Panc1 (cell line): ENCODE data around the gene ZFHX2. TPM values are rescaled to one million over a fixed set of nuclear protein-coding genes. Genes with fewer than 3 reads are reported as not detected.

Experiments
- ATAC-seq: fragments of 200-7000 bp; cut with Tn5 transposase; 2 replicates; pipeline ENCODE4 v1.9.1; 2020; ENCODE audit warnings: mild to moderate bottlenecking, moderate library complexity
- BruUV-seq: library from RNA; stranded (reverse); fragments of 400-500 nt; replicated peaks from 2 replicates; lab custom pipeline; 2021; lab: Mats Ljungman, UMichigan
- CTCF ChIA-PET: fragments of 300-600 bp; sonication (Branson Sonifier 250); formaldehyde crosslinking; loops from one replicate; lab custom pipeline; 2022; ENCODE audit warnings: antibody characterized with exemption; lab: Charles Lee
- POLR2A ChIA-PET: fragments of 300-600 bp; sonication (Branson Sonifier 250); formaldehyde crosslinking; loops from one replicate; lab custom pipeline; 2022; ENCODE audit warnings: antibody characterized with exemption; lab: Charles Lee
- DNase-seq: peaks from one replicate; pipeline ENCODE4 v3.0.0-alpha.2; 2010; ENCODE audit warnings: low read depth, low spot score
- H3K27ac ChIP-seq: 2 replicates; pipeline ENCODE4 v1.5.1; 2011; ENCODE audit warnings: mild to moderate bottlenecking, low read length, inconsistent platforms
- H3K27me3 ChIP-seq: fragments of 200-500 bp; sonication (Bioruptor generic); 2 replicates; pipeline ENCODE4 v1.6.0; 2014; ENCODE audit warnings: low read length, inconsistent platforms; ENCODE audit not compliant: control insufficient read depth, insufficient read depth
- H3K36me3 ChIP-seq: fragments of 200-500 bp; sonication (Bioruptor generic); 2 replicates; pipeline ENCODE4 v1.5.1; 2014; ENCODE audit warnings: inconsistent platforms, mild to moderate bottlenecking, low read length, moderate library complexity; ENCODE audit not compliant: control insufficient read depth, insufficient read depth
- H3K4me1 ChIP-seq: 2 replicates; pipeline ENCODE4 v1.5.1; 2011; ENCODE audit warnings: inconsistent platforms, mild to moderate bottlenecking, low read length, moderate library complexity; ENCODE audit not compliant: control insufficient read depth, insufficient read depth
- H3K4me3 ChIP-seq, 2 experiments: 2 replicates each; pipeline ENCODE4 v1.5.1; 2011 to 2012; ENCODE audit warnings: low read depth in 2 of 2, low read length in 2 of 2, mild to moderate bottlenecking in 2 of 2, inconsistent platforms in 1 of 2, moderate library complexity in 1 of 2
- H3K9me3 ChIP-seq: fragments of 200-500 bp; sonication (Bioruptor generic); 2 replicates; pipeline ENCODE4 v1.5.1; 2014; ENCODE audit warnings: low read depth, mild to moderate bottlenecking, inconsistent platforms, low read length, moderate library complexity; ENCODE audit not compliant: control insufficient read depth, insufficient read depth
- CTCF ChIP-seq: fragments of 450-650 bp; IDR thresholded peaks from 2 replicates; pipeline ENCODE4 v1.5.1; 2017; ENCODE audit warnings: mild to moderate bottlenecking
- POLR2AphosphoS5 ChIP-seq: IDR thresholded peaks from 2 replicates; pipeline ENCODE4 v1.6.1; 2012; ENCODE audit warnings: mild to moderate bottlenecking, low read depth, low read length, moderate library complexity
- REST ChIP-seq, 2 experiments: IDR thresholded peaks; 2 replicates each; pipeline ENCODE4 v1.6.1; 2011 to 2012; ENCODE audit warnings: low read depth in 2 of 2, control low read depth in 1 of 2, low read length in 1 of 2, mild to moderate bottlenecking in 1 of 2, moderate library complexity in 1 of 2; ENCODE audit not compliant: insufficient read depth in 1 of 2
- SIN3A ChIP-seq: IDR thresholded peaks from 2 replicates; pipeline ENCODE4 v1.6.1; 2012; ENCODE audit warnings: low read depth, mild to moderate bottlenecking, low read length, moderate library complexity, borderline replicate concordance; ENCODE audit not compliant: insufficient read depth
- TCF7L2 ChIP-seq: IDR thresholded peaks from 2 replicates; pipeline ENCODE4 v1.6.1; 2011; ENCODE audit warnings: mild to moderate bottlenecking, low read depth, low read length, inconsistent platforms
- in situ Hi-C: cut with HindIII; loops from 2 replicates; pipeline ENCODE4 v1.10.0; 2016; ENCODE audit warnings: low sequenced_read_pairs, low pct_unique_long_range_greater_than_20kb
- intact Hi-C: fragments of 100-400 bp; cut with micrococcal nuclease; formaldehyde crosslinking; loops from one replicate; pipeline ENCODE4 v1.10.0; 2022; ENCODE audit not compliant: unreplicated experiment
- total RNA-seq: library from RNA; stranded (reverse); gene quantifications from one replicate; pipeline ENCODE4 v1.2.1, GENCODE V29; 2021; ENCODE audit not compliant: unreplicated experiment

ZFHX2 gene
- total RNA-seq, 1 experiment from 2014 or later: 2.4 TPM

GRCh38 chr14:23542261-23542660 is 9.3 kb downstream of the ZFHX2 start:
- H3K4me1 ChIP-seq: no peaks in the 10 kb centered on the region
- ChIA-PET CTCF (interaction anchor here (0.5 kb wide), 1 partner anchor 246 kb away, joined by 3 read pairs; no protein-coding TSS in a partner anchor), POLR2A (interaction anchor here (0.7 kb wide), 1 partner anchor 10 kb away, joined by 3 read pairs; no protein-coding TSS in a partner anchor)
- no TSS peak for BruUV-seq
- H3K4me3 ChIP-seq: no peak overlapping the region
- ATAC-seq (no peak), DNase-seq (no peak)
- H3K27ac ChIP-seq: no peak overlapping the region
- in situ Hi-C loops (no loop called here), intact Hi-C loops (no loop called here)
- H3K27me3 ChIP-seq: no peaks in the 10 kb centered on the region
- no peaks in the 10 kb centered on the region for H3K36me3 ChIP-seq
- no peaks in the 10 kb centered on the region for H3K9me3 ChIP-seq
- TF ChIP-seq CTCF (no peak), SIN3A (no peak), REST (IDR thresholded peaks at IDR 0.05; ENCODE audit: insufficient read depth in 1 of 2, low read depth in 2 of 2, low read length in 1 of 2) (no peak), TCF7L2 (no peak), POLR2AphosphoS5 (no peak)

DNA sequence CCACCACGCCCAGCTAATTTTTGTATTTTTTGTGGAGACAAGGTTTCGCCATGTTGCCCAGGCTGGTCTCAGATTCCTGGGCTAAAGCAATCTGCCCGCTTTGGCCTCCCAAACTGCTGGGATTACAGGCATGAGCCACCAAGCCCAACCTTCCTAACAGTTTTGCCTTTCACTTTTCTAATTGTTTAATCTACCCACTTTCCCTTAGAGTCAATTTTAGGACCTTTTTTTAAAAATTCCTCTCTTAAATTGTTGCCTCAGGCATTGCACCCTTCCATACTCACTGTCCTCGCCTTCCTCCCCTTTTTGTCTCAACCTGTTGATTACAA is 11.5 kb downstream of the ZFHX2 start:
- H3K4me1 ChIP-seq: no peaks in the 10 kb centered on the region
- no peak overlapping the region for H3K27ac ChIP-seq
- no peak for DNase-seq
- no peaks in the 10 kb centered on the region for H3K27me3 ChIP-seq
- no peaks in the 10 kb centered on the region for H3K36me3 ChIP-seq
- CTCF ChIA-PET: interaction anchor here (0.6 kb wide), 1 partner anchor 120 kb away, joined by 3 read pairs; no protein-coding TSS in a partner anchor
- BruUV-seq: no TSS peak
- no peak overlapping the region for H3K4me3 ChIP-seq
- intact Hi-C loops (no loop called here), in situ Hi-C loops (no loop called here)
- ATAC-seq: no peak
- TF ChIP-seq SIN3A (no peak), REST (IDR thresholded peaks at IDR 0.05; ENCODE audit: insufficient read depth in 1 of 2, low read depth in 2 of 2, low read length in 1 of 2) (no peak), CTCF (no peak)
- POLR2A ChIA-PET: no interaction called here
- H3K9me3 ChIP-seq: no peaks in the 10 kb centered on the region
